ENCODE results near the gene ZNF280D. TPM values are rescaled to one million over a fixed set of nuclear protein-coding genes. Genes with fewer than 3 reads are reported as not detected.
A peak's percentile ranks its signal among the peaks of the same experiment; 100 is the strongest.
"Not testable (repeated sequence)": the region's sequence is repeated elsewhere in the genome, so short reads cannot be mapped to it uniquely, and the experiment has no call there.

The ZNF280D gene, protein sequence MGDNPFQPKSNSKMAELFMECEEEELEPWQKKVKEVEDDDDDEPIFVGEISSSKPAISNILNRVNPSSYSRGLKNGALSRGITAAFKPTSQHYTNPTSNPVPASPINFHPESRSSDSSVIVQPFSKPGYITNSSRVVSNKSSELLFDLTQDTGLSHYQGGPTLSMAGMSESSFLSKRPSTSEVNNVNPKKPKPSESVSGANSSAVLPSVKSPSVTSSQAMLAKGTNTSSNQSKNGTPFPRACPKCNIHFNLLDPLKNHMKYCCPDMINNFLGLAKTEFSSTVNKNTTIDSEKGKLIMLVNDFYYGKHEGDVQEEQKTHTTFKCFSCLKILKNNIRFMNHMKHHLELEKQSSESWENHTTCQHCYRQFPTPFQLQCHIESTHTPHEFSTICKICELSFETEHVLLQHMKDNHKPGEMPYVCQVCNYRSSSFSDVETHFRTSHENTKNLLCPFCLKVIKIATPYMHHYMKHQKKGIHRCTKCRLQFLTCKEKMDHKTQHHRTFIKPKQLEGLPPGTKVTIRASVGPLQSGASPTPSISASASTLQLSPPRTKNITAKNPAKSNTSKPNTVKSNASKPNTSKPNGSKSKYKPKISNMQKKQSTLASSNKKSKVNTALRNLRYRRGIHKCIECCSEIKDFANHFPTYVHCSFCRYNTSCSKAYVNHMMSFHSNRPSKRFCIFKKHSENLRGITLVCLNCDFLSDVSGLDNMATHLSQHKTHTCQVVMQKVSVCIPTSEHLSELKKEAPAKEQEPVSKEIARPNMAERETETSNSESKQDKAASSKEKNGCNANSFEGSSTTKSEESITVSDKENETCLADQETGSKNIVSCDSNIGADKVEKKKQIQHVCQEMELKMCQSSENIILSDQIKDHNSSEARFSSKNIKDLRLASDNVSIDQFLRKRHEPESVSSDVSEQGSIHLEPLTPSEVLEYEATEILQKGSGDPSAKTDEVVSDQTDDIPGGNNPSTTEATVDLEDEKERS
- total RNA-seq (5.8 and 13.2 TPM in 2 replicates), polyA plus RNA-seq (2.4 and 6.7 TPM in 2 replicates)

DNA sequence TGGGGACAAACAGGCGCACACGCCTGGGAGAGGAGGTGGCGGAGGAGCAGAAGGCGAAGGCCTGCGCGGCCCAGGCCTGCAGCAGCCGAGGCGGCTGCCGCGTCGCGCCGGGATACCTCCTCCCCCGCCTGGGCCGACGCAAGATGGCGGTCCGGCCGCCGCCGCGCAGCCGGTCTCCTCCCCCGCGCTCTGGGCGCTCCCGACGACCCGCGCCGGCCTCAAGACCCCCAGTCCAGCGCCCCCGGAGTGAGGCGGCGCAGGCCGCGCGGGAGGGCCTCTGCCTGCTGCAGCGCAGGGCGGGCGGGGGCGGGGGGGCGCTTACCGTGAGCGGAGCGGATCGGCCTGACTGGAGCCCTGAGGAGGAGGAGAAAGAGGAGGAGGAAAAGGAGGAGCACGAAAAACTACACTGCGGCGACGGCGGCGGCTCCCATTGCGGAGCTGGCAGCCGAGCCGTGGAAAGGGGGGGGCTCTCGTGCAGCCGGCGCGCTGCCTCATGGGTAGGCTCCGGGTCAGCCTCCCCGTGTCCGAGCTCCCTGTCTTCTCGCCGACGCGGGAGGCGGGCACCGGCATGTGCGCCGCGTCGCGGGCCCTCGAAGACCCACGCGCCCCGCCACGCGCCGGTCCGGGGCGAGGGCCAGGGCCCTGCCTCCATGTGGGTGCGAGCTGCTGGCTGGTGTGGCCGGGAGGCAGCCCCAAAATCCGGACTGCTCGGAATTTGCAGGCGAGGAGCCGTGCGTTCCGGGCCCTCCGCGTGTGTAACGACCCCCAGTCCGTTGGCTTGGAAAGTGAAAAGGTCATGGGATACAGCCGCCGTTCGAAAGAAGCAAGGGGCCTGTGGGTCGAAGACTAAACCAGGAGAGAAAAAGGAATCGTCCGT lies at the start of gene ZNF280D:
Gene ZNF280D, minus strand, starts transcription at position 374 of the 877 bp plus-strand sequence. CDS start 26,400 bp downstream, outside the sequence.
- Histone ChIP-seq H3K4me1 (ENCODE audit: low read depth) (peaks cover 16% of the 10 kb centered on the region), H3K9me3 (ENCODE audit: low read depth) (no peaks in the 10 kb centered on the region), H3K36me3 (no peaks in the 10 kb centered on the region), H3K27me3 (no peaks in the 10 kb centered on the region), H3K4me3 (peak within 1 kb of the TSS; percentile 39), H3K27ac (peak within 1 kb of the TSS; percentile 89)
- DNase-seq (ENCODE audit: low read depth in 1 of 2, low spot score in 1 of 2): peak; percentile 51 to 96
- TF ChIP-seq, protein P1, sequence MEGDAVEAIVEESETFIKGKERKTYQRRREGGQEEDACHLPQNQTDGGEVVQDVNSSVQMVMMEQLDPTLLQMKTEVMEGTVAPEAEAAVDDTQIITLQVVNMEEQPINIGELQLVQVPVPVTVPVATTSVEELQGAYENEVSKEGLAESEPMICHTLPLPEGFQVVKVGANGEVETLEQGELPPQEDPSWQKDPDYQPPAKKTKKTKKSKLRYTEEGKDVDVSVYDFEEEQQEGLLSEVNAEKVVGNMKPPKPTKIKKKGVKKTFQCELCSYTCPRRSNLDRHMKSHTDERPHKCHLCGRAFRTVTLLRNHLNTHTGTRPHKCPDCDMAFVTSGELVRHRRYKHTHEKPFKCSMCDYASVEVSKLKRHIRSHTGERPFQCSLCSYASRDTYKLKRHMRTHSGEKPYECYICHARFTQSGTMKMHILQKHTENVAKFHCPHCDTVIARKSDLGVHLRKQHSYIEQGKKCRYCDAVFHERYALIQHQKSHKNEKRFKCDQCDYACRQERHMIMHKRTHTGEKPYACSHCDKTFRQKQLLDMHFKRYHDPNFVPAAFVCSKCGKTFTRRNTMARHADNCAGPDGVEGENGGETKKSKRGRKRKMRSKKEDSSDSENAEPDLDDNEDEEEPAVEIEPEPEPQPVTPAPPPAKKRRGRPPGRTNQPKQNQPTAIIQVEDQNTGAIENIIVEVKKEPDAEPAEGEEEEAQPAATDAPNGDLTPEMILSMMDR (IDR thresholded peaks at IDR 0.05; ENCODE audit: low read depth, low read length): no peak

DNA sequence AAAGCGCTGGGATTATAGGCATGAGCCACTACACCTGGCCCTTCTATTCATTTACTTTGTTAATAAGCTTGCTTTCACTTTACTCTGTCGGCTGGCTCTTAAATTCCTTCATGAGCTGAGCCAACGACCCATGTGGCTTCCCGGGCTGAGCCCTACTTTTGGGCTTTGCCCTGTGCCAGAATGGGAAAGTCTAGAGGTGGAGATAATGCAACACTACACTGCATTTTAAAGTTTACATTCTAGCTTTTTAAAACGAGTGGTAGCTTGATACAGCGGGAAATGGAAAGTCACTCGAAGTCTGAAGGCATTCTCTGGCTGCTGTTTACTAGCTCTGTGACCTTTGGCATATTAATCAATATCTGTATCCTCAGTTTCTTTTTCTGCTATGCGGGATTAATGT lies 49.0 kb upstream of the ZNF280D start:
- no peak for DNase-seq (ENCODE audit: low read depth in 1 of 2, low spot score in 1 of 2)
- Histone ChIP-seq H3K36me3 (no peaks in the 10 kb centered on the region), H3K4me3 (no peak overlapping the region), H3K27ac (no peak overlapping the region), H3K27me3 (no peaks in the 10 kb centered on the region), H3K4me1 (ENCODE audit: low read depth) (no peaks in the 10 kb centered on the region), H3K9me3 (ENCODE audit: low read depth) (no peaks in the 10 kb centered on the region)
- TF ChIP-seq, protein P1 (IDR thresholded peaks at IDR 0.05; ENCODE audit: low read depth, low read length): no peak

DNA sequence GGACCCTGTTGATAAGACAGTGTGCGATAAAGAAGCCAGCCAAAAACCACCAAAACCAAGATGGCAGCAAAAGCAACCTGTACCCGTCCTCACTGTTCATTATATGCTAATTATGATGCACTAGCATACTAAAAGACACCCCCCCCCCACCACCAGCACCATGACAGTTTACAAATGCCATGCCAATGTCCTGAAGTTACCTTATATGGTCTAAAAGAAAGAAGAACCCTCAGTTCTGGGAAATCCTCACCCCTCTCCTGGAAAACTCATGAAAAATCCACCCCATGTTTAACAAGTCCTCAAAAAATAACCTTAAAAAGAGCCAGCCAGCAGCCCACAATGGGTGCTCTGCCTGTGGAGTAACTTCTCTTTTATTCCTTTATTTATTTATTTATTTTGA lies 48.4 kb upstream of the ZNF280D start:
- no peak overlapping the region for H3K4me3 ChIP-seq
- no peak overlapping the region for H3K27ac ChIP-seq
- H3K27me3 ChIP-seq: no peaks in the 10 kb centered on the region
- no peaks in the 10 kb centered on the region for H3K4me1 ChIP-seq (ENCODE audit: low read depth)
- TF ChIP-seq, protein P1 (IDR thresholded peaks at IDR 0.05; ENCODE audit: low read depth, low read length): no peak
- H3K36me3 ChIP-seq: no peaks in the 10 kb centered on the region
- H3K9me3 ChIP-seq (ENCODE audit: low read depth): no peaks in the 10 kb centered on the region
- DNase-seq (ENCODE audit: low read depth in 1 of 2, low spot score in 1 of 2): no peak

DNA sequence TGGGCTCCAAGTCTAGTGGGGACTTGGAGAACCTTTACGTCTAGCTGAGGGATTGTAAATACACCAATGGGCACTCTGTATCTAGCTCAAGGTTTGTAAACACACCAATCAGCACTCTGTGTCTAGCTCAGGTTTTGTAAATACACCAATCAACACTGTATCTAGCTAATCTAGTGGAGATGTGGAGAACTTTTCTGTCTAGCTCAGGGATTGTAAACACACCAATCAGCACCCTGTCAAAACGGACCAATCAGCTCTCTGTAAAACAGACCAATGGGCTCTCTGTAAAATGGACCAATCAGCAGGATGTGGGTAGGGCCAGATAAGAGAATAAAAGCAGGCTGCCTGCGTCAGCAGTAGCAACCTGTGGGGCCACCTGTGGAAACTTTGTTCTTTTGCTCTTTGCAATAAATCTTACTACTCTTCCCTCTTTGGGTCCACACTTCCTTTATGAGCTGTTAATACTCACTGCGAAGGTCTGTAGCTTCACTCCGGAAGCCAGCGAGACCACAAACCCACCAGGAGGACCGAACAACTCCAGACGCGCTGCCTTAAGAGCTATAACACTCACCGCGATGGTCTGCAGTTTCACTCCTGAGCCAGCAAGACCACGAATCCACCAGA lies 46.9 kb upstream of the ZNF280D start:
- not testable (repeated sequence) for H3K27ac ChIP-seq; H3K4me3 ChIP-seq; H3K27me3 ChIP-seq; H3K4me1 ChIP-seq (ENCODE audit: low read depth); H3K36me3 ChIP-seq; H3K9me3 ChIP-seq (ENCODE audit: low read depth); DNase-seq (ENCODE audit: low read depth in 1 of 2, low spot score in 1 of 2)

DNA sequence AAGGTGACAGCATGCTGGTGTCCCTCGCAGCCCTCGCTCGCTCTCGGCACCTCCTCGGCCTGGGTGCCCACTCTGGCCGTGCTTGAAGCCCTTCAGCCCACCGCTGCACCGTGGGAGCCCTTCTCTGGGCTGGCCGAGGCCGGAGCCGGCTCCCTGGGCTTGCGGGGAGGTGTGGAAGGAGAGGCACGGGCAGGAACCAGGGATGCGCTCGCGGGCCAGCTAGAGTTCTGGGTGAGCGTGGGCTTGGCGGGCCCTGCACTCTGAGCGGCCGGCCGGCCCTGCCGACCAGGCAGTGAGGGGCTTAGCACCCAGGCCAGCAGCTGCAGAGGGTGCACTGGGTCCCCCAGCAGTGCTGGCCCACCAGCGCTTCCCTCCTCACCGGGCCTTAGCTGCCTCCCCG lies 46.1 kb upstream of the ZNF280D start:
- not testable (repeated sequence) for H3K36me3 ChIP-seq; H3K27me3 ChIP-seq; H3K4me3 ChIP-seq; H3K9me3 ChIP-seq (ENCODE audit: low read depth); DNase-seq (ENCODE audit: low read depth in 1 of 2, low spot score in 1 of 2); H3K27ac ChIP-seq; H3K4me1 ChIP-seq (ENCODE audit: low read depth)

Measured in cardiac muscle cell (in vitro differentiated cells and primary cell).